Bronchial epithelial cell (primary cell): ENCODE data around the gene TUBGCP3. TPM values are rescaled to one million over a fixed set of nuclear protein-coding genes. Genes with fewer than 3 reads are reported as not detected.

Experiments
- DNase-seq: peaks from one replicate; pipeline ENCODE4 v3.0.0-alpha.2; 2010; ENCODE audit warnings: low read depth
- FAIRE-seq: peaks from 2 replicates; lab custom pipeline; 2011; peaks lifted over from hg19 to GRCh38; lab: Jason Lieb, UNC
- H3K27me3 ChIP-seq: 2 replicates; pipeline ENCODE4 v1.5.1; 2011; ENCODE audit warnings: low read length; ENCODE audit not compliant: control insufficient read depth, insufficient read depth
- H3K36me3 ChIP-seq: 2 replicates; pipeline ENCODE4 v1.5.1; 2011; ENCODE audit warnings: low read length; ENCODE audit not compliant: control insufficient read depth, insufficient read depth
- H3K4me3 ChIP-seq: 2 replicates; pipeline ENCODE4 v1.5.1; 2011; ENCODE audit warnings: mild to moderate bottlenecking, low read depth, low read length, control low read depth
- CTCF ChIP-seq: IDR thresholded peaks from 2 replicates; pipeline ENCODE4 v1.5.1; 2011; ENCODE audit warnings: mild to moderate bottlenecking, moderate library complexity, low read length, control low read depth, inconsistent platforms; ENCODE audit not compliant: insufficient read depth, severe bottlenecking
- total RNA-seq: library from RNA; depleted of rRNA; stranded (reverse); fragments of >200 nt; gene quantifications from 2 replicates; pipeline ENCODE4 v1.2.1, GENCODE V29; 2014

The TUBGCP3 gene
- total RNA-seq, 1 donor from 2014 or later: 17.6 TPM

DNA sequence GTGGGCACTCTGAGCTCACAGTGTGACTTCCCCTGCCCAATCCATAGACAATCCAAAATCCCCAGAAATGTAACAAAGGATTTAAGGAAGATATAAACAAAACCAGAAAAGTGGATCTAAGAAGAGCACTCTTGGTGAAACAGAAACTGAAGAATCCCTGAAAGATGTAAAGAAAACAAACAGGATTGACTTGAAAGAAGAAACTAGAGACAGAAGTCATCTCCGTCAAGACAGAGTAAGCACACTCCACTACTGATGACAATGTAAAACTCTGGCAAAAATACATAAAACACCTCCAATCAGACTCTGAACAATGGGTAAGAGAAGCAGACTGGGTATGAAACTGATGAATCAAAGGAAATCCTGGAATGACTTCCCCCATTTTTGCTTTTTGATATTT lies 13.5 kb downstream of the TUBGCP3 start:
- no peak for TF ChIP-seq CTCF
- FAIRE-seq: no peak
- H3K4me3 ChIP-seq: no peak overlapping the region
- no peak for DNase-seq
- no peaks in the 10 kb centered on the region for H3K36me3 ChIP-seq
- no peaks in the 10 kb centered on the region for H3K27me3 ChIP-seq

DNA sequence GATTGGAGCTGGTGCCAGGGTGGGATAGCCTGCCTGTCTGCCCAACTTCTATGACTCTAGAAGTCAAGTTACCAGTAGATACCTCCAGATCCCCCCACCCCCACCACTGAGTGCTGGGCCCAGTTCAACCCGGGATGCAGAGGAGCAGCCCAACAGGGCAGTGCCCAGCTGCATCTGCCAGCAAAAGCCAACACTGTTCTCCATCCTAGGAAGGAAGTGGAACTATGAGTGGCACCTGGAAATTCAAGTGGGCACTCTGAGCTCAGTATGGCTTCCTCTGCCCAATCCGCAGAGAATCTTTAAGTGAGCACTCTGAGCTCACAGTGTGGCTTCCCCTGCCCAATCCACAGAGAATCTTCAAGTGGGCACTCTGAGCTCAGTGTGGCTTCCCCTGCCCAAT lies 14.2 kb downstream of the TUBGCP3 start:
- DNase-seq: no peak
- no peaks in the 10 kb centered on the region for H3K27me3 ChIP-seq
- FAIRE-seq: no peak
- H3K36me3 ChIP-seq: no peaks in the 10 kb centered on the region
- no peak for TF ChIP-seq CTCF
- H3K4me3 ChIP-seq: no peak overlapping the region

DNA sequence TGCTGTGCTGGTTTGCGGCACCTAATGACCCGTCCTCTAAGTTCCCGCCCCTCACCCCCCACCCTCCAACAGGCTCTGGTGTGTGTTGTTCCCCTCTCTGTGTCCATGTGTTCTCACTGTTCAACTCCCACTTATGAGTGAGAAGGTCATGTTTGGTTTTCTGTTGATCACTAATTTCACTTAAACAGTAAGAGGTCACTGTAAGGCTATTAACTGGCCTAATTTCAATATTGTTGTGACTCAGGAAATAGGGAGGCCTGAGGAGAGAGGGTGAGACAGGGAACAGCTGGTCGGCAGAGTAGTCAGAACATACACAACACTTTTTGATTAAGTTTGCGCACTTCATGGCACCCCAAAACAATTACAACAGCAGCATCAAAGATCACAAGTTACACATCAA lies 15.6 kb downstream of the TUBGCP3 start:
- no peak for DNase-seq
- no peak for TF ChIP-seq CTCF
- no peak for FAIRE-seq
- Histone ChIP-seq H3K4me3 (no peak overlapping the region), H3K27me3 (no peaks in the 10 kb centered on the region), H3K36me3 (no peaks in the 10 kb centered on the region)

DNA sequence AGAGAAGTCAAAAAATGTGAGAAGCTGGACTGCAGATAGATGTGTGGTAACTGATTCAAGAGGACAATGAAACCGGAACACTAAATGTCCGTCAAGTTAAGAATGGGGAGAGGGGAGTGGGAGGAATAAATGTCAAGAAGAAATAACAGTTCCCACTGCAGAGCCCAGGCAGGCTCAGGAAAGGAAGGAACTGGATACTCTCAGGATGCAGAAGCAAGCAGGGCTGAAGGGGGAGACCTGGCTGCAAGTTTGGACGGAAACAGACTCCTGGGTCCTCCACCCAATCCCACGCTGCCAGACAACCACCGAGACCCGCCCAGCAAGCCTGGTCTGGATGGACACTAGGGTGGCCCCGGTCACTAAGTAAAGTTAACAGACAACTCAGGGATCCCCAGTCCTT lies 18.1 kb downstream of the TUBGCP3 start:
- no peak for FAIRE-seq
- DNase-seq: no peak

GRCh38 chr13:112567161-112567862 lies 20.6 kb downstream of the TUBGCP3 start:
- TF ChIP-seq CTCF: no peak
- no peak for FAIRE-seq
- peaks cover 2% of the 10 kb centered on the region for H3K36me3 ChIP-seq
- DNase-seq: no peak
- H3K4me3 ChIP-seq: no peak overlapping the region
- no peaks in the 10 kb centered on the region for H3K27me3 ChIP-seq

More for the DNA sequence above, 18.1 kb downstream of the TUBGCP3 start:
- Histone ChIP-seq H3K4me3 (no peak overlapping the region), H3K36me3 (peaks cover 2% of the 10 kb centered on the region), H3K27me3 (no peaks in the 10 kb centered on the region)
- no peak for TF ChIP-seq CTCF
